IMR-90 (cell line): ENCODE results near the gene GAL3ST2. TPM values are rescaled to one million over a fixed set of nuclear protein-coding genes. Genes with fewer than 3 reads are reported as not detected.

ENCODE experiments used
- ATAC-seq: fragments of 200-7000 bp; cut with Tn5 transposase; 2 replicates; pipeline ENCODE4 v1.9.1; 2020; ENCODE audit warnings: low read depth, mild to moderate bottlenecking, moderate library complexity
- BruUV-seq: library from RNA; stranded (reverse); fragments of 400-500 nt; replicated peaks from 2 replicates; lab custom pipeline; 2021; lab: Mats Ljungman, UMichigan
- CTCF ChIA-PET: fragments of 300-600 bp; formaldehyde crosslinking; extraction: SDS; loops from one replicate; lab custom pipeline; 2021; ENCODE audit warnings: antibody characterized with exemption; lab: Yijun Ruan, JAX
- POLR2A ChIA-PET: fragments of 300-600 bp; sonication (Branson Sonifier 250); formaldehyde crosslinking; loops from one replicate; lab custom pipeline; 2022; ENCODE audit warnings: antibody characterized with exemption; ENCODE audit not compliant: unreplicated experiment; lab: Charles Lee
- DNase-seq: peaks from one replicate; pipeline ENCODE4 v3.0.0; 2013
- H2AFZ ChIP-seq: replicated peaks from 2 replicates; pipeline ENCODE3; 2013; ENCODE audit warnings: low read length, mild to moderate bottlenecking; ENCODE audit not compliant: poor library complexity
- H2AK5ac ChIP-seq: 2 replicates; pipeline ENCODE4 v1.6.1; 2013; ENCODE audit warnings: low read depth, low read length, inconsistent platforms
- H2AK9ac ChIP-seq: replicated peaks from 2 replicates; pipeline ENCODE3; 2013; ENCODE audit warnings: mild to moderate bottlenecking, low read depth, low read length, moderate library complexity; ENCODE audit not compliant: poor library complexity
- H2BK120ac ChIP-seq: 2 replicates; pipeline ENCODE4 v1.6.1; 2013; ENCODE audit warnings: low read depth, low read length, inconsistent platforms
- H2BK15ac ChIP-seq: 3 replicates; pipeline ENCODE4 v1.6.1; 2013; ENCODE audit warnings: low read depth, low read length, inconsistent platforms
- H2BK20ac ChIP-seq: 2 replicates; pipeline ENCODE4 v1.6.1; 2013; ENCODE audit warnings: low read depth, mild to moderate bottlenecking, inconsistent platforms, low read length, moderate library complexity
- H2BK5ac ChIP-seq: 2 replicates; pipeline ENCODE4 v1.6.1; 2013; ENCODE audit warnings: mild to moderate bottlenecking, low read depth, low read length, inconsistent platforms; ENCODE audit not compliant: poor library complexity, severe bottlenecking
- H3K14ac ChIP-seq: replicated peaks from 2 replicates; pipeline ENCODE4 v1.6.1; 2013; ENCODE audit warnings: low read depth, low read length, inconsistent platforms
- H3K18ac ChIP-seq: 2 replicates; pipeline ENCODE4 v1.6.1; 2013; ENCODE audit warnings: low read depth, low read length, control low read depth
- H3K23ac ChIP-seq: 2 replicates; pipeline ENCODE4 v1.6.1; 2013; ENCODE audit warnings: low read depth, low read length, inconsistent platforms
- H3K27ac ChIP-seq: 2 replicates; pipeline ENCODE4 v1.5.1; 2013; ENCODE audit warnings: mild to moderate bottlenecking, control low read depth, low read length; ENCODE audit not compliant: insufficient read depth
- H3K27me3 ChIP-seq: 2 replicates; pipeline ENCODE4 v1.6.1; 2013; ENCODE audit warnings: low read length; ENCODE audit not compliant: control insufficient read depth, insufficient read depth
- H3K36me3 ChIP-seq: 2 replicates; pipeline ENCODE4 v1.6.1; 2013; ENCODE audit warnings: low read length, mixed read lengths; ENCODE audit not compliant: control insufficient read depth, insufficient read depth
- H3K4ac ChIP-seq: 2 replicates; pipeline ENCODE4 v1.6.1; 2013; ENCODE audit warnings: low read depth, low read length, inconsistent platforms
- H3K4me1 ChIP-seq: 2 replicates; pipeline ENCODE4 v1.6.1; 2013; ENCODE audit warnings: low read length, mixed read lengths; ENCODE audit not compliant: control insufficient read depth, insufficient read depth
- H3K4me2 ChIP-seq: 2 replicates; pipeline ENCODE4 v1.6.1; 2013; ENCODE audit warnings: low read depth, mild to moderate bottlenecking, control low read depth, low read length, moderate library complexity
- H3K4me3 ChIP-seq: 2 replicates; pipeline ENCODE4 v1.5.1; 2013; ENCODE audit warnings: low read depth, mild to moderate bottlenecking, control low read depth, low read length, moderate library complexity; ENCODE audit not compliant: insufficient read depth
- H3K56ac ChIP-seq: 2 replicates; pipeline ENCODE4 v1.6.1; 2013; ENCODE audit warnings: low read length, inconsistent platforms; ENCODE audit not compliant: insufficient read depth; ENCODE audit errors: extremely low read depth
- H3K79me1 ChIP-seq, 2 experiments: 2 replicates each; pipeline ENCODE4 v1.6.1; 2013; ENCODE audit warnings: low read length in 2 of 2, inconsistent platforms in 1 of 2, low read depth in 1 of 2
- H3K9ac ChIP-seq: 2 replicates; pipeline ENCODE4 v1.6.1; 2013; ENCODE audit warnings: low read depth, low read length, control low read depth
- H3K9me1 ChIP-seq: 2 replicates; pipeline ENCODE4 v1.6.1; 2013; ENCODE audit warnings: low read length, inconsistent platforms; ENCODE audit not compliant: insufficient read depth
- H3K9me3 ChIP-seq: 2 replicates; pipeline ENCODE4 v1.6.1; 2013; ENCODE audit warnings: low read length; ENCODE audit not compliant: control insufficient read depth, insufficient read depth
- H4K20me1 ChIP-seq: 2 replicates; pipeline ENCODE4 v1.6.1; 2013; ENCODE audit warnings: low read length, inconsistent platforms; ENCODE audit not compliant: insufficient read depth
- H4K5ac ChIP-seq: 2 replicates; pipeline ENCODE4 v1.6.1; 2013; ENCODE audit warnings: mild to moderate bottlenecking, low read depth, low read length, control low read depth
- H4K8ac ChIP-seq, 2 experiments: 2 replicates each; pipeline ENCODE4 v1.6.1; 2013; ENCODE audit warnings: low read depth in 2 of 2, low read length in 2 of 2, control low read depth in 1 of 2, inconsistent platforms in 1 of 2
- H4K91ac ChIP-seq: 2 replicates; pipeline ENCODE4 v1.6.1; 2013; ENCODE audit warnings: low read depth, low read length, inconsistent platforms; ENCODE audit not compliant: insufficient read depth
- MAZ ChIP-seq: IDR thresholded peaks from 2 replicates; pipeline ENCODE4 v1.6.1; 2012; ENCODE audit warnings: low read depth, mild to moderate bottlenecking, low read length, improper control_type of control experiment, moderate library complexity, borderline replicate concordance
- MXI1 ChIP-seq: IDR thresholded peaks from 2 replicates; pipeline ENCODE4 v1.6.1; 2012; ENCODE audit warnings: low read depth, mild to moderate bottlenecking, low read length, moderate library complexity, borderline replicate concordance
- SMC3 ChIP-seq: fragments of 150-350 bp; IDR thresholded peaks from 2 replicates; pipeline ENCODE4 v1.6.1; 2016; ENCODE audit warnings: low read depth, mild to moderate bottlenecking, antibody characterized with exemption, low read length, moderate library complexity
- WGBS, 2 experiments: methylation state at CpG; one replicate each; pipeline versions ENCODE4 v1.1.5 to v1.1.7; 2013; ENCODE audit warnings: missing lambda C conversion rate in 2 of 2; ENCODE audit not compliant: insufficient read length in 1 of 2; ENCODE audit errors: extremely low coverage in 2 of 2; 5-methylcytosine and 5-hydroxymethylcytosine counted together
- dilution Hi-C: fragments of 300-500 bp; cut with HindIII; formaldehyde crosslinking; loops from one replicate; pipeline ENCODE4 v1.14.3; 2018; ENCODE audit warnings: low sequenced_read_pairs; ENCODE audit not compliant: unreplicated experiment
- in situ Hi-C: fragments of 300-500 bp; cut with MboI; formaldehyde crosslinking; loops from 3 replicates; pipeline ENCODE4 v1.14.3; 2019; ENCODE audit warnings: low sequenced_read_pairs, inconsistent platforms, mixed read lengths
- intact Hi-C: fragments of 100-400 bp; cut with micrococcal nuclease; formaldehyde crosslinking; loops from 2 replicates; pipeline ENCODE4 v1.10.0; 2022
- polyA plus RNA-seq, 3 experiments: library from polyadenylated mRNA; depleted of rRNA; stranded (reverse); fragments of >200 nt; gene quantifications; 2 replicates each; pipeline ENCODE4 v1.2.3, GENCODE V29; 2012; ENCODE audit warnings: low replicate concordance in 1 of 3
- total RNA-seq: library from RNA; depleted of rRNA; stranded (reverse); fragments of >200 nt; gene quantifications from 2 replicates; pipeline ENCODE4 v1.2.3, GENCODE V29; 2012
- TF ChIP-seq, protein P1 (sequence below): conservative IDR thresholded peaks from 2 replicates; pipeline ENCODE4 v1.5.1; 2012; ENCODE audit warnings: mild to moderate bottlenecking, low read depth, low read length, improper control_type of control experiment

Gene GAL3ST2
- total and polyA plus RNA-seq, 2 of the 4 experiments (the other 2 are of a cell fraction) = 0.07 TPM; not detected in 1

DNA sequence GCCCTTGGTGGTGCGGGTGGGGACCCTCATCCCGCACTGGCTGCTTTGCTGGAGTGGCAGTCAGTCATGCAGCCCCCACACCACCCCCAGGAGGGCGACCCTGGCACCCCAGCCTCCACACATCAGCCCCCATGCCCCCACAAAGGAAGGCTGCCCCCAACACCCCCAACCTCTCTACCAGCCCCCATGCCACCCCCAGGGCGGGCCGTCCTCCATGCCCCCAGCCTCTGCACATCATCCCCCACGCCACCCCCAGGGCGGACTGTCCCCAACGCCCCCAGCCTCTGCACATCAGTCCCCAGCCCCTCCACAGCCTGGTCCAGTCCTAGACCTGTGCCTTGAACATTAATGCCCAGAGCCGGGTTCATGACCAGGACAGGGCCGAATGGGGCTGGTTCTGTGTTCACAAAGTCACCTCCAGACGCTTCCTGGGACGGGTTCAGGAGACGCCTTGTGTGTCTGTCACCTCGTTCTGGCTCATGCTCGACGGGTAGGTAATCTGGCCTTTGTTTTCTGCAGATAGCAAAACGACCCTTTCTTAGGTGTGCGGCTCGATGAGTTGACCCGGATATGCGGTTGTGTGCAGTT, 23.8 kb upstream of the GAL3ST2 start:
- Histone ChIP-seq H2BK120ac (no peak overlapping the region), H2BK15ac (no peak overlapping the region), H3K79me1 (no peaks in the 10 kb centered on the region), H3K9ac (no peak overlapping the region), H4K5ac (no peak overlapping the region), H4K20me1 (no peaks in the 10 kb centered on the region; the same call in 1 of the 2 replicates), H3K56ac (no peak overlapping the region), H4K8ac (no peak overlapping the region), H3K9me1 (no peaks in the 10 kb centered on the region), H4K91ac (no peak overlapping the region), H3K36me3 (peaks cover 46% of the 10 kb centered on the region), H3K27ac (no peak overlapping the region), H3K27me3 (no peaks in the 10 kb centered on the region), H3K4me3 (no peak overlapping the region), H2AK5ac (no peak overlapping the region), H2BK5ac (no peak overlapping the region), H2AFZ (peak overlapping the region; percentile 33), H3K23ac (no peak overlapping the region), H2BK20ac (no peak overlapping the region), H3K14ac (no peak overlapping the region), H3K4me1 (no peaks in the 10 kb centered on the region), H3K4me2 (no peak overlapping the region), H3K9me3 (no peaks in the 10 kb centered on the region), H3K18ac (no peak overlapping the region), H3K4ac (no peak overlapping the region), H2AK9ac (peak overlapping the region; percentile 28)
- no TSS peak for BruUV-seq
- WGBS, 2 experiments = 95% methylated on average over 9 of the region's 21 CpGs; no CpG with 5 or more reads in 1 of the 2 experiments
- ChIA-PET POLR2A (no interaction called here), CTCF (no interaction called here)
- in situ Hi-C loops (no loop called here), intact Hi-C loops (no loop called here), dilution Hi-C loops (no loop called here)
- TF ChIP-seq MXI1 (no peak), SMC3 (no peak), MAZ (no peak)
- TF ChIP-seq, protein P1, sequence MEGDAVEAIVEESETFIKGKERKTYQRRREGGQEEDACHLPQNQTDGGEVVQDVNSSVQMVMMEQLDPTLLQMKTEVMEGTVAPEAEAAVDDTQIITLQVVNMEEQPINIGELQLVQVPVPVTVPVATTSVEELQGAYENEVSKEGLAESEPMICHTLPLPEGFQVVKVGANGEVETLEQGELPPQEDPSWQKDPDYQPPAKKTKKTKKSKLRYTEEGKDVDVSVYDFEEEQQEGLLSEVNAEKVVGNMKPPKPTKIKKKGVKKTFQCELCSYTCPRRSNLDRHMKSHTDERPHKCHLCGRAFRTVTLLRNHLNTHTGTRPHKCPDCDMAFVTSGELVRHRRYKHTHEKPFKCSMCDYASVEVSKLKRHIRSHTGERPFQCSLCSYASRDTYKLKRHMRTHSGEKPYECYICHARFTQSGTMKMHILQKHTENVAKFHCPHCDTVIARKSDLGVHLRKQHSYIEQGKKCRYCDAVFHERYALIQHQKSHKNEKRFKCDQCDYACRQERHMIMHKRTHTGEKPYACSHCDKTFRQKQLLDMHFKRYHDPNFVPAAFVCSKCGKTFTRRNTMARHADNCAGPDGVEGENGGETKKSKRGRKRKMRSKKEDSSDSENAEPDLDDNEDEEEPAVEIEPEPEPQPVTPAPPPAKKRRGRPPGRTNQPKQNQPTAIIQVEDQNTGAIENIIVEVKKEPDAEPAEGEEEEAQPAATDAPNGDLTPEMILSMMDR = no peak
- DNase-seq (no peak), ATAC-seq (no peak)
